Stimulated activated CD4-positive, alpha-beta T cell treated with anti-CD3 and anti-CD28 coated beads, Interleukin-15, amount 100 ng/mL, for 1 hour (primary cell): ENCODE data around the gene MOB3B.

Experiments
- DNase-seq, 2 donors: peaks; one replicate each; pipeline ENCODE4 v3.0.0-alpha.2; 2020; ENCODE audit warnings: low read depth in 1 of 2, low spot score in 1 of 2

MOB3B gene

DNA sequence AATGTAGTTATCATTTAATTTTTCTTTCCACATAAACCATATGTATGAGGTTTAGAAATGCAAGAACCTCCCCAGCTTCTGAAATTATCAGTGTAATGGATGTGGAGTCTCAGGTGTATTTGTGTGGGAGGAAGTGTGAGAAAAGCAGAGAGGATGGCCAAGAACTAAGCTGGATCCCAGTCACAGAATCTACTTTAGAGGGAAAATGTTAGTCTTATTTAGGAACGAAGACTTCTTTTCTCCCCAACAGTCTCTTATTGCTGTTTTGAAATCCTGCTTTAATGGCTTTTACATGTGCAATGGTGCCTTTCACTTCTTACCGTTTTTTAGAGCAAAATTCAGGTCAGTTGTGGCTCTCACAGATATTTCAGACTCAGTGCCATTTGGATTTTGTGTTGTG is 235.6 kb downstream of the MOB3B start:
- DNase-seq = no peak

DNA sequence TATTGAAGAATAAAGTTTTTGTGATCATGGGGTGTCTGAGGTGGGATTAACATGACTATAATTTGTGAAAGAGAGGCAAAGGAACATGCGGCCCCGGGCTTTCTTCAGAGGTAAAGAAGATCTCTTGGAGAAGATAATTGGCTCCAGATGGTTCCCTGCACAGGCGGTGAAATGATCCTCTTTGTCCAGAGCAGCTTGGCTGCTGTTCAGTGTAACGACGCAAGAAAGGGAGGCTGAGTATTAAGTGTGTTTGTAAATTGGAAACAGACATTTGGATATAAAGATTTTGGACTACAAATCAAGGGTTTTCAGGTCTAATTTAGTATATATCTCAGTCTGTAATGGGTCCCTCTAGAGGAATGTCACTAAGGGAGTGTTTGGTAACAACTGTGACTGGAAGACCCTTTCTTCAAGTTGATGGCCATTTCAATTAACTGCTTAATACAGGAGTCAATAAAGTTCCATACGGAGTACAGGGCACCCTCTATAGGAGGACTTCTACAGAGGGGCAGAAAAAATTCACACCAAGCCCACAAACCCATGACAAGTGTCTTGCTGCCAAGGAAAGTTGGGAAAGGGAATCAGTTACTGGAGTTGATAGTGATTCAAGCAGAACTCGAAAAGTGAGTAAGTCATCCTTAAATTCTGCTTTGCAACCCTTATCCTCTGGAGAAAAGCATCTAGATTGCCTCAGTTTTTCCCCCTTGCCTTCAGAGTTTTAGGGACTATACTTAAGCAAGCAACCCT is 236.8 kb downstream of the MOB3B start:
- no peak for DNase-seq

DNA sequence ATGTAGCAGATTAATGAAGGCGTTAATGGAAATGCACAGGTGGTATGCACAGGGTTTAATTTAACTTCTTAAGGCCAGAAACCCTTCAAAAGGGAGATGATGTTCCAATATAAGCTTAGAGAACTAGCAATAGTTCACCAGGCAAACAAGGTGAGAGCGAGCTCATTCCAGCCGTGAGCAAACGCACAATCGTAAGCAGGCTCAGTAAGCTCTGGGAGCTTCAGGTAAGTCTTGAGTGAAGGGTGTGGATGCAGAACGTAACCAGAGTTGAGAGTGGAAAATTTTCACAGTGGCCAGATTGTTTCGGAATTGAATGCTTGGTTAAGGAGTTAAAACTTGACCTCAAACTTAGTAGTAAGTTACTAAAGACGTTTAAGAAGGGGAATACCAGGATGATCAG is 238.3 kb downstream of the MOB3B start:
- no peak for DNase-seq

DNA sequence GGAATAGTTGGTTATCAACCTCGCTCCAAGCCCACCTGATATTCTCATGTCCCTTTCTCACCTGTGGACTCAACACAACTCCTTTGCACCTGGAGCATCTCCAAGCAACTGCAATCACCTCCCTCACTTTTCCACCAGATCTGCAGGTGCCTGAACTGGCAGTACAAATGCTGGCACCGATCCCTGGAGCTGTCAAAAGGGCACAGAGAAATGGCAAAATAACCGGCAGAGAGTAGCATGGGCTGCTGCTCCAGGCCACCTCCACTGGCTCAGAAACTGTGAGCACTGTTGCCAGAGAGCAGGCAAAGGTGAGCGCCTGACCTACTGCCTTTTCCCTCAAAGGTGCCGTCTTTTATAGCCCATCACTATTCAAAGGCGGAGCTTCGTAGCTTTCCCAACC is 247.3 kb downstream of the MOB3B start:
- DNase-seq = no peak

DNA sequence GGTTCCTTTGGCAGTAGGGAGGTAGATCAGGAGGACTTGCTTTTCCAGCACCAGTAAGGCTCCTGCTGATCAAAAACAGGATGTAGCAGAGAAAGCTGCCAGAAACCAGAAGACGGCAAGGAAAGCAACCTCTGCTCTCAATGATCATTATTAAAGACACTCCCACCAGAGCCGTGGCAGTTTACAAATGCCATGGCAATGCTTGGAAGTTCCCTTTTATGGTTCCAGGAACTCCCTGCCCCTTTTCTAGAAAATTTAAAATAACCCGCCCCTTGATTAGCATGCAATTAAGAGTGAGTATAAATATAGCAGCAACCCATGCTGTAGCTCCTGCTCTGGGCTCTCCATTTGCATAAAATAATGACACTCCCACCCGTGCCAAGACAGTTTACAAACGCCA is 248.8 kb downstream of the MOB3B start:
- DNase-seq = no peak

DNA sequence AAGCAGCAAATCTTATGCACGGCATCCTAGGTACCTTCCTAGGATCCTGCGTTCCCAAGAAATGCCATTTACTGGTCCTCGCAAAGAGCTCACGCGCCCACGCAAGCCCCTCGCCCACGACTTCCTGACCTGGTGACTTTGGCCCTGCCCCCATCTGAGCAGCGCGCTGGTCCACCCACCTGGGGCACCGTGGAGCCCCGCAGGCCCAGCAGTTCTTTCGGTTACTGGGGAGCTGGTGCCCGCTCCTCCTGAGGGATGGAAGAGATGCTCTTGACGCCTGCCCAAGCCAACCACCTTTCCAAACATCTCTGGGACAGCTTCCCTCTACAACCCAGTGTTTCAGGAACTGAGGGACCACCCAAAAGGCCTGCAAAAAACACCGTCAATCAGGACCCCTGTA is 249.4 kb downstream of the MOB3B start:
- no peak for DNase-seq

DNA sequence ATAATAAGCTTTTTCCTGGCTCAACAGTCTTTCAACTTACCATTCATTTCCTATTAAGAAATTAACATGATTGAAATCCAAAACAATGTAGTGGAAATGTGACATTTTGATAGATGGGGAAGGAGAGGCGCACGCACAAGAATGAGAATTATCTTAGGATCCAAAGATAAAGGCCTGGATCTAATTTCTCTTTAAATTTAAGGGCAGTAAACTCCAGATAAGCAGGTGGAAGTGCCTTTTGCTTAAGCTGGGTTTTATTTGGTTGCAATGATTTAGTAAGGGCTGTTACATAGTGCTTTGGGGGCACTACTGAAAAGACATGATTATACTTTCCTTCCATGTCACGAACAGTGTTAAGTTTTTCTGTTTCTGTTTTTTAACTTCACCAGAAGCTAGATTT is 250.0 kb downstream of the MOB3B start:
- DNase-seq = no peak

DNA sequence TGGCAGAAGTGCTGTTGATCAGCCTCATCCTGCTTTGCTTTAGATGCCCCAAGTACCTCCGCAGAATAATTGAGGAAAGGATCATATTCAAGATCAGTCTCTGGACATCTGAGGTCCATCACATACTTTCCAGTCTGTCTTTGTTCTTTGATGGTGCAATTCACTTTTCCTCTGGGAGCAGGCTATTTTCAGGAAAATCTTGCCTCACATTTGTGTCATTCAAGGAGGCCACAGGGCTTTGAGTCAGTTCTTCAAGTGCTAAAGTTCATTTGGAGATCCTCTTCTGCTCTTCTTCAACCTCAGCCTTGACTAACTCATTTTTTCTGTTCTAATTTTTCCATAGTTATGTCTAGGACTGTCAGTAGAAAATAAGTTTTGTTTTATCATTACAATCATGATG is 251.2 kb downstream of the MOB3B start:
- no peak for DNase-seq

DNA sequence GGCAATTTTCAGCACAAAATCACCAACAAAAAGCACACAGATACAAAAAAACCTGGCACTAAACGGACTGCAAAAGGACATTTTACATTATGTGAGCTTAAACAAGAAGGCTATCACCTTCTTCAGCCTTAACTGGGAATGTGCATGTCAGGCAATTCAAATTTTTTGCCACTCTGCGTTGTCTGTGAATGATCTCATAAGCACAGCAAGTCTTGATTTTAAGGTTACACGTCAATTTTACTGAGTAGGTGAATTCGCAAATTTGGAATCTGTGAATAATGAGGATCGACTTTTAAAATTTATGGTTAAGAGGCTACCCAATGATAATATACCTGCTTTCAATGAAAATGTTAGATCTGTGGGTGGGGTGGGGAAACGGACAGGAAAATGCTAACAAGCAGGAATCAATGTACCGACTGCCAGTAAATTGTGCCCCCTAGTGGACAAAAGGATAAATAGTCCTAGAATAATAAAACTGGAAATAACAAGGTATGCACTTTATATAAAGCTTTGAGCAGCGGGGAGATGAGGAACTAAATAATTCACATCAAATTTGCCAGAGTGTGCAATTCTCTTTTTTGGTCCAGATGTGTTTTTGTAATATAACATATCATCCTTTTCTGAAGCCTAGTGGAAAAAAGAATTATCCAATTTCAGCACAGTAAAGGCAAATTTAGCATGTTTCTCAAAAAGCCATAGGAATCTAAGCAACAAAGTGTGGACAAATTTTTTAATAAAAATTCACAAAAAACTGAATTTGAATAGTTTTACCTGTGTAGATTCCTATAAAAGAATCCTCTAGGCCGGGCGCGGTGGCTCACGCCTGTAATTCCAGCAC is 253.2 kb downstream of the MOB3B start:
- DNase-seq = no peak
